GM18907 (cell line): ENCODE data around the gene KIAA1958.
"Not testable (repeated sequence)": the region's sequence is repeated elsewhere in the genome, so short reads cannot be mapped to it uniquely, and the experiment has no call there.

Experiments used
- ATAC-seq: cut with Tn5 transposase; IDR thresholded peaks from one replicate; pipeline ENCODE4 v1.9.1; 2021; ENCODE audit warnings: mild to moderate bottlenecking, moderate library complexity; ENCODE audit not compliant: unreplicated experiment

The KIAA1958 gene

DNA sequence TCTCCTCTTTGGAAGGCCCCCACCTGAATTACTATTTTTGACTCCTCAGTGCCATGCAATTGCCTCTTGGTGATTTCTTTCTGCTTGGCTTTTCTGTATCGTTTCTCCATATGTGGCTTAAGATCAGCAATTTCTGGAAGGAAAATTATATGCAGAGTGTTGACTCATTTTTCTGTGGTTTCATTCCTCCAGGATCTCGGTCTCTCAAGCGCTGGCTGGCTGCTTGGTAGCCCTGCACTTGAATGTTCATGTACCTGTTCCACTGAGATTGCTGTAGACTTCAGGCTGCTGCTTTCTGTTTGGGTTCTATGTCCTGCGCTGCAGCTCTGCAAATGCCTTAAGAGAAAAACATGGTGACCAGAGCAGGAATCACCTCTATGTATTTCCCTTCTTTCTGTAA is 153.7 kb downstream of the KIAA1958 start:
- ATAC-seq: no peak

GRCh38 chr9:112642126-112642525 is 155.5 kb downstream of the KIAA1958 start:
- no peak for ATAC-seq

DNA sequence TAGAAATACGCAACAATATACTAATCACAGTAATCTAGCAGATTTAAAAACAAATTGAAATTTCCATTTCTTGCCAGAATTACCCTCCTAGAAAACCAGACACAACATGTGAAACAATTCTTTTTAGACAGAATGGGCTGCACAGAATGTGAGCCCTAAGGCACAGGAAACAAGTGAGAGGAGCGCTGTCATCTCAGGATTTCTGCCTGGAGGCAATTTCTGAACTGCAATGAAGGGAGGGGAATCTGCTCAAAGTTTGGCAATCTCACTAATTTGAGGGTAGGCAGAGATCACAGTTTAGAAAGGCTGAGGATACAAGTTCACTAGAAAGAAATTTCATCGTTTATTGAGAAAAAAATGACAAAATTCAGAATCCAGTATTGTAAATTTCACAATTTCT is 161.0 kb downstream of the KIAA1958 start:
- ATAC-seq: no peak

DNA sequence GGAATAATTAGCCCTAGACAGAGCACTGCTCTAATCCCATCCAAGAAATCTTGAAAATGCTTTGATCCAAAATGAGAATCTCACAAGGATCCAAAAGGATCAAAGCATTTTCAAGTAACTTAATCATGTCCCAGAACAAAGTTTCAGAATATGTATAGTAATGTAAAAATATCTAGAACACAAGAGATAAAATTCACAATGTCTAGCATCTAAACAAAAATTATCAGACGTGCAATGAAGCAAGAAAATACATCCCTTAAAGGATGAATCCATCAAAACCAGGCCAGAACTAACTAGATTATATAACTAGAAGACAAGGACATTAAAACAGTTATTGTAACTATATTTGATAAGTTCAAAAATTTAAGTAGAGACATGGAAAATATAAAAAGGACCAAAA is 162.0 kb downstream of the KIAA1958 start:
- no peak for ATAC-seq

- no peak for ATAC-seq
Measured at GRCh38 chr9:112654282-112654681, 167.7 kb downstream of the KIAA1958 start.

DNA sequence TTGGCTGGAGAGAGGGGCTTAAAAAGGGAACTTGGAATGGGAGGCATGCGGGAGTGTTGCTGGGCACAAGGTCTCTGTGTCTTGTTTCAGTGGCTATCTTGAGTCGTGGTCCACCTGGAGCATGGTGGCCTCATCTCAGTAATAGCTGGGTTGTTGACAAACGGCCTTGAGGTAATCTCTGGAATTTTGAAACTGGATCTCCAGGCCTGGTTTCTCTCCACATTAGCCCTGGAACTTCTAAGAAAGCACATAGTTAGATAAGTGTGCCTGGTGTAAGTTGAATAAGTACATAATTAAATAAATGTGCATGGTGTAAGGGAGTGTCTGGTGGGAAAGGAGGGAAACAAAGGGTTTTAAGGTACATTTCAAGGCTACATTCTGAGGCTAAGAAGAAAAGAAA is 169.0 kb downstream of the KIAA1958 start:
- no peak for ATAC-seq

- ATAC-seq: no peak
Measured at GRCh38 chr9:112659906-112660305, 173.3 kb downstream of the KIAA1958 start.

GRCh38 chr9:112663681-112664080 is 177.1 kb downstream of the KIAA1958 start:
- ATAC-seq: no peak

- no peak for ATAC-seq
Measured at GRCh38 chr9:112664531-112664930, 177.9 kb downstream of the KIAA1958 start.

GRCh38 chr9:112665347-112665746 is 178.7 kb downstream of the KIAA1958 start:
- ATAC-seq: no peak

DNA sequence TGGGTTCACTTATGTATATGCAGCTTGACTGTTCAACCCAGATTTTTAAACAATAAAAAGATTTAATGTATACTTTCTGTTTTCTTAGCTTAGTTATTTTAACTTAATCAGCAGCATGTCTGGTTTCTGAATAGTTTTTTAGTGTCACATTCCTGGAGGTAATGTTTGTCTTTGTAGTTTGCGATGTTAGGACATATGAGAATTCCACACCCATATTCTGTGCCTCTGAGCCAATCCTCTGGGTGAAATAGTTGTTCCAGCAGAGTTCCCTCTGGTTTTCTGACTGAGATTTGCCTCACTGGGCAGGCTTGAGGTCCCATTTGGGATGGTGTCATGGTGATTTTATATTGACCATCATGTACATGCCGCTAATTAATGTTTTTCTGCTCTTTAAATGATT is 182.7 kb downstream of the KIAA1958 start:
- ATAC-seq: no peak

GRCh38 chr9:112670991-112671625 is 184.5 kb downstream of the KIAA1958 start:
- no peak for ATAC-seq

DNA sequence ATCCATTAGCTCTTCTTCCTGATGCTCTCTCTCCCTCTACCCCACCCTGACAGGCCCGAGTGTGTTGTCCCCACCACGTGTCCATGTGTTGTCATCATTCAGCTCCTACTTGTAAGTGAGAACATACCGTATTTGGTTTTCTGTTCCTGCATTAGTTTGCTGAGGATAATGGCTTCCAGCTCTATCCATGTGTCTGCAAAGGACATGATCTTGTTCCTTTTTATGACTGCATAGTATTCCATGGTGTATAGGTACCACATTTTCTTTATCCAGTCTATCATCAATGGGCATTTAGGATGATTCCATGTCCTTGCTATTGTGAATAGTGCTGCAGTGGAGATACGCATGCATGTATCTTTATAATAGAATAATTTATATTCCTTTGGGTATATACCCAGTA is 186.6 kb downstream of the KIAA1958 start:
- ATAC-seq: not testable (repeated sequence)

DNA sequence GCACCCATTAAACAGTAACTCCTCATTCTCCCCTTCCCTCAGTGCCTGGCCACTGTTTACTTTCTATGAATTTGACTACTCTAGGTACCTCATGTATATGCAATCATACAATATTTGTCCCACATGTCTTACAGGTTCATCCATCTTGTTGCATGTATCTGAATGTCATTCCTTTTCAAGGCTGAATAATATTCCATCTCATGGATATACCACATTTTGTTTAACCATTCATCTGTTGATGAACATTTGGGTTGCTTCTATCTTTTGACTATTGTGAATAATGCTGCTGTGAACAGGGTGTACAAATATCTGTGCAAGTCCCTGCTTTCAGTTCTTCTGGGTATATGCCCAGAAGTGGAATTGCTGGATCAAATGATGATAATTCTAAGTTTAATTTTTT is 190.4 kb downstream of the KIAA1958 start:
- ATAC-seq: no peak

- ATAC-seq: no peak
Measured at GRCh38 chr9:112680731-112681402, 194.2 kb downstream of the KIAA1958 start.

DNA sequence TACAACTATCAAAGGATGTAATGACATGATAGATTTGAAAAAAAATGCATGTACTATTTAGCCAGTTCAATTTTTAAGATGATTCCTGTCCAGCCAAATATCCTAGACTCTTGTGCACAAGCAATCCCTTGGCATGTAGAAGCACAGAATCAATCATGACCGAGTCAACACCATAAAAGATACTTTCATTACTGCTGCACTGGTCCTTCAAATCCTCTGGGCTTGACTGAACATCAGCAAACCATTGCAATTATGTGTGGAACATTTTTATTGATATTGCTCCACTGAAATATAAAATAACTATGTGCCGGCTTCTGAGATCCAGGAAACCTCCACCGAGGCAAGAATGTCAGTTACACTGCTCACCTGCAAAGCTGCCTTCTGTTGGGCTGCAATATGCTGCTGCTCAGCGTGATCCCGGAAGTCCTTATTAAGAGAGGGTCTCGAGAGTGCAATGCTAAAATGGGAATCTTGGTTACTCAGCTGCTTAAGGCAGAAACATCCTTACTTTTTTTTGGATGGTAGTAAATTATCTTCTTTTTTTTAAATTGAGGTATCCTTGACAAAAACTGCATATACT is 202.6 kb downstream of the KIAA1958 start:
- no peak for ATAC-seq

- ATAC-seq: no peak
Measured at GRCh38 chr9:112694706-112695555, 208.3 kb downstream of the KIAA1958 start.

DNA sequence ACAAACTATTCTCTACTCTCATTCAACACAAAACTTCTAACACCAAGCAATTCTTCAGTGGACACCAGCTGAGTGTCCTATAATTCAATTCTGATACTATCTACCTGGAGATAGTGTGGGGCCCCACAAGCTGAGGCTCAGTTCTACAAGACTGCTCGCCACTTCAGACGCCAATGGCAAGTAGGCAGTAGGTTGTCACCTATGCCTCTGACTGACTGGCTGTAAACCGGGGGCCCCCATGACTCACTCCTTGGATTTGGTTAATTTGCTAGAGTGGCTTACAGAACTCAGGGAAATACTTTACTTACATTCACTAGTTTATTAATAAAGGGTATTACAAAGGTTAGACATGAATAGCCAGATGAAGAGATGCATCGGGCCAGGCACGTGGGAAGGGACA is 209.8 kb downstream of the KIAA1958 start:
- no peak for ATAC-seq

GRCh38 chr9:112699230-112699629 is 212.6 kb downstream of the KIAA1958 start:
- peak; percentile 78 for ATAC-seq

- no peak for ATAC-seq
Measured at GRCh38 chr9:112700085-112700484, 213.5 kb downstream of the KIAA1958 start.

DNA sequence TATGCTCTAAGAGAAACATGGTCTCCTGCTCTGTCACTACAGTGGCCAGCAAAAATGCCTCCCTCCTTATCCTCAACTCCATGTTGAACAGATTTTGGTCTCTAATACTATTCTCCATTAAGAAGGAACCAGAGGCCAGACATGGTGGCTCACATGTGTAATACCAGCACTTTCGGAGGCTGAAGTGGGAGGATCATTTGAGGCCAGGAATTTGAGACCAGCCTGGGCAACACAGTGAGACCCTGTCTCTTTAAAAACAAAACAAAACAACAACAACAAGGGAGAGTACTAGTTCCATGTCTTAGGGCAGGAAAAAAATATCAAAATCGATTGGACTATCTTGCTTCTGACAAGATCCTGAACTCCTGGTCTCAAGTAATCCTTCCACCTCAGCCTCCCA is 216.7 kb downstream of the KIAA1958 start:
- ATAC-seq: no peak
